Psoas muscle (tissue), 8 donors: ENCODE results near the gene CCDC7. TPM values are rescaled to one million over a fixed set of nuclear protein-coding genes. Genes with fewer than 3 reads are reported as not detected.
"Not testable (repeated sequence)": the region's sequence is repeated elsewhere in the genome, so short reads cannot be mapped to it uniquely, and the experiment has no call there.

ENCODE experiments used
- ATAC-seq, 4 donors: fragments of 200-7000 bp; cut with Tn5 transposase; one replicate each; pipeline ENCODE4 v1.9.1; 2020; ENCODE audit warnings: moderate library complexity in 3 of 4, mild to moderate bottlenecking in 2 of 4
- DNase-seq, 2 donors: peaks; one replicate each; pipeline ENCODE4 v3.0.0-alpha.2; 2020
- H3K27ac ChIP-seq: fragments of 200-600 bp; one replicate; pipeline ENCODE4 v1.8.0; 2022
- H3K27me3 ChIP-seq, 3 donors: fragments of 200-600 bp in 1 of 3; one replicate each; pipeline versions ENCODE4 v1.6.1 to v1.8.0; 2013 to 2022; ENCODE audit warnings: low read length in 2 of 3, mild to moderate bottlenecking in 2 of 3, moderate library complexity in 1 of 3; ENCODE audit not compliant: insufficient read depth in 3 of 3
- H3K36me3 ChIP-seq, 2 donors: fragments of 200-600 bp in 1 of 2; one replicate each; pipeline versions ENCODE4 v1.6.1 to v1.8.0; 2013 to 2022; ENCODE audit warnings: low read depth in 1 of 2, mild to moderate bottlenecking in 1 of 2, moderate library complexity in 1 of 2; ENCODE audit not compliant: insufficient read depth in 1 of 2
- H3K4me1 ChIP-seq: fragments of 200-600 bp; one replicate; pipeline ENCODE4 v1.8.0; 2022
- H3K4me3 ChIP-seq: fragments of 200-600 bp; one replicate; pipeline ENCODE4 v1.8.0; 2022; ENCODE audit warnings: mild to moderate bottlenecking
- H3K9me3 ChIP-seq: fragments of 200-600 bp; one replicate; pipeline ENCODE4 v1.8.0; 2022
- CTCF ChIP-seq: fragments of 200-600 bp; IDR thresholded peaks from one replicate; pipeline ENCODE4 v1.8.0; 2022; ENCODE audit warnings: antibody characterized with exemption
- WGBS, 3 donors: extraction: QIAGEN DNeasy Blood & Tissue Kit; methylation state at CpG; one replicate each; pipeline versions ENCODE4 v1.1.6 to v1.1.7; 2013; 5-methylcytosine and 5-hydroxymethylcytosine counted together
- intact Hi-C, 2 donors: fragments of 100-400 bp; cut with DNase I; formaldehyde crosslinking; loops; one replicate each; pipeline versions ENCODE4 v1.11.0 to v1.14.2; 2022
- polyA plus RNA-seq, 3 donors: library from polyadenylated mRNA; stranded (reverse); fragments of 200-250 nt; gene quantifications; one replicate each; pipeline ENCODE4 v1.2.3, GENCODE V29; 2013
- total RNA-seq, 4 donors: library from RNA; stranded (reverse); fragmentation: NEBNext Ultra II Directional in 2 of 4; extraction: Animal tissue kit (Norgen Biotek cat#: 25700) in 2 of 4; gene quantifications; one replicate each; pipeline versions ENCODE4 v1.2.1 to v1.2.4, GENCODE V29; 2021 to 2023
- donor health status: healthy with polysubstance abuse.
- donor health status: DM: no; HTN: no; CAD: no; lungs with moderate emphysema.
- donor health status: Bipolar disorder and iron deficiency.
- donor health status: healthy.
- donor health status: DM: yes; HTN: yes; CAD: no.
- donor health status: DM: no; HTN: no; CAD: no.
- donor health status: DM: no; HTN: no; CAD: no.
- donor health status: DM: yes; HTN: yes; CAD: no.

Gene CCDC7
- total and polyA plus RNA-seq, 7 donors, result 0.85 to 20.4 (median 13.5) TPM

- H3K36me3 ChIP-seq, result no peaks in the 10 kb centered on the region
- intact Hi-C loops, result no loop called here
- no peaks in the 10 kb centered on the region for H3K4me1 ChIP-seq
- DNase-seq, result no peak
- H3K27ac ChIP-seq, result no peak overlapping the region
- no peak for ATAC-seq
- TF ChIP-seq CTCF, result no peak
- no peak overlapping the region for H3K4me3 ChIP-seq
- WGBS, 3 donors, result 94 to 96% (median 95%) methylated on average over 6 of the region's 6 CpGs
- no peaks in the 10 kb centered on the region for H3K9me3 ChIP-seq
- H3K27me3 ChIP-seq, result no peaks in the 10 kb centered on the region
These were observed 94.9 kb downstream of the CCDC7 start for GRCh38 chr10:32540691-32541470.

GRCh38 chr10:32548208-32548607, 102.3 kb downstream of the CCDC7 start:
- no peak for DNase-seq
- ATAC-seq, result no peak
- peaks cover 6% of the 10 kb centered on the region for H3K9me3 ChIP-seq
- no peaks in the 10 kb centered on the region for H3K4me1 ChIP-seq
- H3K36me3 ChIP-seq, result peaks cover 0 to 4% of the 10 kb centered on the region in 2 donors
- 97% methylated on average over 7 of the region's 7 CpGs for WGBS, 3 donors
- intact Hi-C loops, result no loop called here
- H3K27me3 ChIP-seq, result no peaks in the 10 kb centered on the region
- H3K27ac ChIP-seq, result no peak overlapping the region
- TF ChIP-seq CTCF, result no peak
- no peak overlapping the region for H3K4me3 ChIP-seq

- Histone ChIP-seq H3K9me3 (no peaks in the 10 kb centered on the region), H3K27me3 (no peaks in the 10 kb centered on the region), H3K4me3 (no peak overlapping the region), H3K4me1 (no peaks in the 10 kb centered on the region), H3K36me3 (no peaks in the 10 kb centered on the region), H3K27ac (no peak overlapping the region)
- intact Hi-C loops, result no loop called here
- ATAC-seq (no peak), DNase-seq (no peak)
- WGBS, 3 donors, result 83 to 86% (median 84%) methylated on average over 3 of the region's 3 CpGs
- no peak for TF ChIP-seq CTCF
These were observed 110.9 kb downstream of the CCDC7 start for GRCh38 chr10:32556783-32557395.

DNA sequence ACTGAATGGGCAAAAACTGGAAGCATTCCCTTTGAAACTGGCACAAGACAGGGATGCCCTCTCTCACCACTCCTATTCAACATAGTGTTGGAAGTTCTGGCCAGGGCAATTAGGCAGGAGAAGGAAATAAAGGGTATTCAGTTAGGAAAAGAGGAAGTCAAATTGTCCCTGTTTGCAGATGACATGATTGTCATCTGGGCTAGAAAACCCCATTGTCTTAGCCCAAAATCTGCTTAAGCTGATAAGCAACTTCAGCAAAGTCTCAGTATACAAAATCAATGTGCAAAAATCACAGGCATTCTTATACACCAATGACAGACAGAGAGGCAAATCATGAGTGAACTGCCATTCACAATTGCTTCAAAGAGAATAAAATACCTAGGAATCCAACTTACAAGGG, 116.8 kb downstream of the CCDC7 start:
- DNase-seq, ATAC-seq, intact Hi-C loops: not testable (repeated sequence)

DNA sequence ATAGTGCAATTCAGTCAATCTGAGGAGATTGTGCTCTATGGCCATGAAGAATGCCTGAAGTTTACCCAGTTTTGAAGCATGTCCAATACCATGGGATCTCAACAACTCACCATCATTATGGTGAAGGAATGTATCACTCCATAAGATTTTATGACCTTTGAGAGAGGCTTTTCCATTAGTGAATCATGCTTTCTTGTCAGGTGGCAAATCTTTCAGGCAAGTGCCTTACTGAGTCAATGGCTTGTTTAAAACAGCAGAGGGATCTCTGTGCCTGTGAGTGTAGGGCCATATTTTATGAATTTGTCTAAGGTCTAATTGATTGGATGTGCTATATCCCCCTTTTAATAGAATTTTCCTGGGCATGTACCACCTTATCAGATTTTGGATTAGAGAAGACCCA, 131.5 kb downstream of the CCDC7 start:
- no peak for DNase-seq
- no peak overlapping the region for H3K4me3 ChIP-seq
- ATAC-seq, result no peak
- H3K27ac ChIP-seq, result no peak overlapping the region
- H3K36me3 ChIP-seq, result no peaks in the 10 kb centered on the region
- no peaks in the 10 kb centered on the region for H3K27me3 ChIP-seq
- intact Hi-C loops, result no loop called here
- no peaks in the 10 kb centered on the region for H3K9me3 ChIP-seq
- no peaks in the 10 kb centered on the region for H3K4me1 ChIP-seq
- no peak for TF ChIP-seq CTCF

More for the DNA sequence above, 116.8 kb downstream of the CCDC7 start:
- H3K4me3 ChIP-seq, H3K4me1 ChIP-seq, H3K9me3 ChIP-seq, H3K36me3 ChIP-seq, H3K27ac ChIP-seq, H3K27me3 ChIP-seq: not testable (repeated sequence)
